Umbilical cord (tissue), 2 donors: ENCODE measurements around the gene PUM2. TPM values are rescaled to one million over a fixed set of nuclear protein-coding genes. Genes with fewer than 3 reads are reported as not detected.

ENCODE experiments used
- DNase-seq: peaks from one replicate; pipeline ENCODE4 v3.0.0-alpha.2; 2015; ENCODE audit warnings: low spot score
- total RNA-seq: library from RNA; depleted of rRNA; stranded (reverse); fragments of >200 nt; gene quantifications from one replicate; pipeline ENCODE4 v1.2.3, GENCODE V29; 2014; ENCODE audit warnings: low replicate concordance; ENCODE audit not compliant: insufficient read depth

Gene PUM2
- total RNA-seq, 1 donor from 2014 or later, result 61.2 TPM

- no peak for DNase-seq
These were observed 132.0 kb downstream of the PUM2 start for GRCh38 chr2:20218331-20219320.

DNA sequence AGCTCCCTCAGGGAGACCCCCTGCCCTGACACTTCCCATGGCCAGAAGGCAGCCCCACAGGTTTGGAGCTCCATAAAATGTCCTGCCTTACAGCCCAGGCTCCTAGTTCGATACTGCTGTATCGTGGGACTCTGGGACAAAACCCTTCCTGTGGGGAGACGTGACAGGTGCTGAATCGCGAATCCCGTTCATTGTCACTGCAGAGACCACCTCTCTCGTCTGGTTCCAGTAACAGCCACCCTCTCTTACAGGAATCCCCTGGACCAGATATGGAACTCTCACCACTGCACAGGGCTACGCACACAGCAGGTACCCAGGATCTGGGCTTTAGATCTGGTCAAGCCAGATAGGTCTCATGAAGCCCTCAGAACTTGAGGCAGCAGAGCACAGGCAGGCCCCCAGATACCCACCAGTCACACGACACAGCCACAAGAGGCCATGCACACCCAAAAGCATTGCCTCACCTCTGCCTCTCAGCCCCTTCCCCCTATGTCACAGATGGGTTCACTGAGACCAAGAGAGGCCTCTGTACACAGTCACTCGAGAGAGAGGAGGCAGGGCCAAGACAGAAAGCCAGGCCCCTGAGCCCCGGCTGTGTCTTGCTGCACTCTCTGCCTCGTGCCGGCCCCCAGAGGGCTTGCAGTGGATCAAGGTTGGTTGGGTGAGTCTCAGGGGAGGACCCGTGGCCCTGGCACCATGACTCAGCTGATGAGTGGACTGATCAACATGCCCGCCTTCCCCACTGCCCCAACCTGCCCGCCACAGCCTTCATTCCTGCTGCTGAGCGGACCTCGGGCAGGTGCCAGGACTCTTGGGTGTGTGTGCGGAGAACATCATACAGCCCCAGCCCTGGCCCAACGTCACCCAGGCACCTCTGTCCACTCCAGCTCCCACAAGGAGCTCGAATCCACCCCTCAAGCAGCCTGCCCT is 133.3 kb downstream of the PUM2 start:
- no peak for DNase-seq

DNA sequence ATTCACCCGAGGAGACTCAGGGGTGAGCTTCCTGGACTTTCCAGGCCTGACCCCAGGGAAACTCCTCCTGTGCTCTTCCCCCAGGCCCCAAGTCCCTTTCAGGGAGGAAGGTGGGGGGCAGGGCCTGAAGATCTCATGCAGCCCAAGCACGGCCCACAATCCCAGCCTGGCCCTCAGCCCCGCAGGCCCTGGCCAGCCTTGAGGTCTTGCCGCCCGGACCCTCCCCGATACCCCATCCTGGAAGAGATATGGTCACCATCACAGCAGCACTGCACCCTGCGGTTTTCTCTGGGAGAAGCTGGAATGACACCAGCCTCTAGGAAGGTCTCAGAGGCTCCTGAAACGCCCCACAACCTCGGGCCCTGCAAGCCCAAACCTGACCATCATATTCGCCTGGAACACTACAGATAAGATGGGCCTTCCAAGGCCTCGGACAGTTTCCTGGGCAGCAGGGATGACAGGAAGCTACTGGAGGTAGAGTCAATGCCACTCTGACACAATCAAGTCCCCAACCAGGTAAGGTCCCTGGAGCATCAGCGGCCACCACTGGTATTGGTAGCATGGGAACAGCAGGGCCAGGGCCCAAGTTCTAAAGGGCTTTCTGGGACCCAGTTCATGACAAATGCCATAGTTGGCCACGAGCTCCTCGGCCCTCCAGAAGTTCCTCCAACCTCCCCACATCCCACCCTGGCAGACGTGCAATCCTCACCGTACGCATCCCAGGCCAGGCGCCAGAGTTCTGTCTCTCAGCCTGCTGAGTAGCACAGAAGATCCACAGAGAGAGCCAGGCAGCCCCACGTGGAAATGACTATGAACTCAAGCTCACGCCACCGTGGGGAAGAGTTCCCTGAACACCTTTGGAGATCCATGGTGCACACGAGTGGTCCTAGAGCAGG is 134.3 kb downstream of the PUM2 start:
- DNase-seq, result no peak

DNA sequence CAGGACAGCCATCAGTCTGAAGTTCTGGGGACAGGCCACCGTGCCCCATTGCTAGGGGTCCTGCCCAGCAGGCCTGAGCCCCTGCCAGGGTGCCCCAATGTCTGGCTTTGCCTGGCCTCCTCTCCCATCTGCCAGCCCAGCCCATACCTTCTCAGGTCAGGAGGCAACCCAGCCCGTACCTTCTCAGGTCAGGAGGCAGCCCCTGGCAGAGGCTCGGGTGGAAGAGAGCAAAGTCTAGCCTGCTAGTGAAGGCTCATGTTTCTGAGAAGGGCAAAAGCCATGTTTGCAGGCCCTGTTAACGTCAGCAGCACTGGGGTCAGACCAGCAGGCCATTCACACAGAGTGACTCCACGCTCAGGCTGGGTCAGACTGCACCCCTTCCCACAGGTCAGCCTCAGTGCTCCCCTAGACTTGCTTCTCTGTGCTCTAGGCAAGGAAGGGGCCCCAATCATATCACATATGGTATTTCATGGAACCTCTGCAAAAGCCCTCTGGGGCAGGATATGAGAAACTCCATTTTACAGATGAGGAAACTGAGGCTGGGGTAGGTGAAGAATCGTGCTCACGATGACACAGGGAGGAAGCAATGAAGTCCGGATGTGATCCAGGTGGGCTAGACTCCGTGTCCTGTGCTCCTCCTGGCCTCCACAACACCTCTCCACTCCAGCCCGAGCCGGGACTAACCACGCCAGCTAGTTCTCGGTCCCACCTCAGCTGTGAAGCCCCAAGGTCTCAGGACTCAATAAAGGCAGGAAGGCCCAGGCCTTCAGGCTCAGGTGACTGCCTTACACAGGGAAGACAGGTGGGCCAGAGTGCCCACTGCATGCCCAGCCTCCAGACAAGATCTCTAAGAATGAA is 135.2 kb downstream of the PUM2 start:
- no peak for DNase-seq

GRCh38 chr2:20214566-20215182 is 136.0 kb downstream of the PUM2 start:
- no peak for DNase-seq

DNA sequence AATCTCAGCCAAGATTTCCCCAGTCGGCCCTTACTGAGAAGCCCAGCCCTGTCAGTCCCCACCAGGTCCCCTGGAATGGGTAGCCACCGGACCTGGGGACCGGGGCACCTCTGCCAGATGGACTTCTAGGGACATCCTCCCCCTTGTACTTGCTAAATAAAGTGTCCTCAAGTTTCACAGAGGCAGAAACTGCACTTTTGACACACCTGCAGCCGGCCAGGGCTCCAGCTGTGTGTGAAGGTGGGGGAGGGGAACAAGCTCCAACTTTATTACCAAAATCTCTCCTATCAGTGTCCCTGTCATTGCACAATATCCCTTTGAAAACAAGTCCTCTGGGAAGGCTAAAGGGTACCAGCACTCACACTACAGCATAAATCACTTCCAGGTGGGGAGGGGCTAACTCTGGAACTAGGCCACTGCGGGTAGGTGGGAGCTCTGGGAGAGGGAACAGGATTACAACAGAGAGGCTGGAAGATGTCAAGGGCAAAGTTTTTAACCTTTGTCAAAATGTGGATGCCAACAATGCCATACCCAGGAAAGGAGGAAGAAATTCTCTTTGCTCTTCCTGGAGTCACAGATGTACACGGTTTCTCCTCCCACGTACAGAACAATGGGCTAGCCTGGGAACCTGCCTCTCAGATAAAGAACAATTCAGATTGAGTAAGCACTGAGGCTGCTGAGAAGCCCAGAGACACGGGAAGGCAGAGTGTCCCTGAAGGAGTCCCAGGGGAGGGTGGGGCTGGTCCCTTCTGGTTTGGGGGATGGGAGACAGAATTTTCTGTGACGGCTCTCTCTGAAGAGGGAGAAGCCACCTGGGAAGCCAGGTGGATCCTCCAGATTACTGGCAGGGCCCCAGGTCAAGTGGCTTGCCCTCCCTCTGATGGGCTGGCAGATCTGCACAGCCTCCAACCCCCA is 136.7 kb downstream of the PUM2 start:
- no peak for DNase-seq

DNA sequence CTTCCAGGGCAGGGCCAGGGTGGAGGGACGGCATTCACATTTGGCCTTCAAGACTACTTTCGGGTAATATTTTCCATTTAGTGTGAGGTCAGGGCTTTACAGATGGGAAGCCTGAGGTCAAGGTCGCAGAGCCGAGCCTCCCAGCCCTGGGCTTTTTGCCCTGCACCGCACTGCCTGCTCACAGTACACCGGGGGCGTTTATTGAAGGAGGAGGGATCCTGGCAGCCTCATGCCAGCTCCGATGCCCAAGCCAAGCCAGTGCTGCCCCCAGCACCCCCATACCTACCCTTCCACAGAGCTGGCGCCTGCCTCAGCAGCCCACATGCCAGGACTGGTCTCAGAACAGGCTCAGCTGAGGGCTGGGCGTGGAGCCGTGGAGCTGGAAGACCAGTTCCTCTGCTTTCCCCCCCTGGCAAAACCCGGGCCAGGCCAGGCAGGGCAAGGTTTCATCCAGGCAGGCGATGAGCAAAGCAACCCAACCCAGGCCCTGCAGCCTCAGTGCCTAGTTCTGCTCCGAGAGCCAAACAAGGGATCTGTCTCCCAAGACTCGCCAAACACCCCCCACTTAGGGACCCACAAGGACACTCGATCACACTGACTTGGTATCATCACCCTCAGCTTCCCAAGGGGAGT is 137.7 kb downstream of the PUM2 start:
- DNase-seq, result peak; percentile 81

GRCh38 chr2:20212459-20212870 is 138.2 kb downstream of the PUM2 start:
- DNase-seq, result peak; percentile 97

GRCh38 chr2:20211860-20212458 is 138.7 kb downstream of the PUM2 start:
- no peak for DNase-seq

- no peak for DNase-seq
These were observed 139.2 kb downstream of the PUM2 start for GRCh38 chr2:20211420-20211819.

DNA sequence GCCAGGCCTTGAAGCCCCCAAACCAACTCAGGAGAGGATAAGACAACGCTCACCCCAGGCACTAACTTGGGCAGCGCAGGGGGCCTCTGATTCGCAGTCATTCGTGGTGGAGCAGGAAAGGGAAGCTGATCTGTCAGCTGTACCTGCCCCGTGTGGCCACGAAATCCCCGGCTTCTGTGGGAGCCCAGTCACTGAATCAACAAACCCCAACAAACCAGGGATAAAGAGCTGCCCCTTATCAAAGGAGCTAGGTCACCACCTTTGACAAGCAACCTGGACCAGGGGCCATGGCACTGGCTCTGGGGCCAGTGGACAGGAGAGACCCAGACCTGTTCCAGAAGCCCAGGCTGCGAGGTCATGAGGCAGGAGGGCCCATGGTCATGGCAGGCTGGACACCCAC is 140.2 kb downstream of the PUM2 start:
- no peak for DNase-seq

DNA sequence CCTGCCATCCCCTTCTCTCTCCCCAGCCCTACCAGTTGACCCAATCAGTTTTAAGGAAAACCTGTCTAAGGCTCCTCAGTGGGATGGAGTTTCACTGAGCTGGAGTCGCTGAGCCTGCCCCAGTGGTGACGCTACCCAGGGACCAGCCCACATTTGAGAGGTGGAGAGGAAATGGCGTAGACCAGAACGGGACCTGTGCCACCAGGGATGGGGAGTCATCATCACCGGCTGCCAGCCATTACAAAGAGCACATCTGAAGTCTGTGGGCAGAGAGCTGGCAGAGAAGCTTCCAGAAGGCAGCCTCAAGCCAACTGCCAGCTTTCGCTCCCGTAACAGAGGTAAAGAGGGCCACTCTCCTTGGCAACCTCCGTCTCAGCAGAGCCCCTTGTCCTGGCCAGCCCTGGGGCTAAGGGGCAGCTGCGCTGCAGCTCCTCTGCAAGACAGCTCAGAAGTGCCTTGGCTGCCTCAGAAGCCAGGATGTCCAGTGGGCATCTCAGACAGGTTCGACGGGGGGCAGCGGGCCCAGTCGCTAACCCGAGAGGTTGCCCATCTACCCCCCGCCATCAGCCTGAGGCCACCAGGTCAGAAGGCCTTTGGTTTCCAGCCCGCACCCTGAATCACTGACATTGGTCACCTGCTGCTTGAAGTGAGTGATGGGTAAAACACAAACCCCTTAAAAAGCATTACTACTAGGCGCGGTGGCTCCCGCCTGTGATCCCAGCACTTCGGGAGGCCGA is 141.1 kb downstream of the PUM2 start:
- no peak for DNase-seq

DNA sequence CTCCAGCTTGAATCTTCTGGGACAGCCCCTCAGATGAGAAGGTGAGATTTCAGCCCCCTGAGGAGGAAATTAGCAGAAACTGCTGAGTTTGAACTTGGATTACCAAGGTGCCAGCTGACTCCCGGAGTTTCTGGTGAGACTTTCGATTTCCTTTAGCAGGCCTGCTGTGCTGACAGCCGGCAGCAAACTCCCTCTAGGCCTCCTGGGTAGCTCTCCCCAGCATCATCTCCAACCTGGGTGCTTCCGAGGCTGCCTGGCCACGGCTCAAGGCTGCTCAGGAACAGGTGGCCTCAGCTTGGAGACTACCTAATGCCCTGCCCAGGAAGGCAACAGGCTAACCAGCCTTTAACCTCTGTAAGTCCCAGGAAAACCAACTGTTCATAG is 142.2 kb downstream of the PUM2 start:
- peak; percentile 18 for DNase-seq

GRCh38 chr2:20207051-20207450 is 143.6 kb downstream of the PUM2 start:
- DNase-seq, result no peak

GRCh38 chr2:20205915-20206524 is 144.6 kb downstream of the PUM2 start:
- no peak for DNase-seq

- no peak for DNase-seq
These were observed 145.6 kb downstream of the PUM2 start for GRCh38 chr2:20205069-20205468.
